Subcutaneous adipose tissue (tissue), 4 donors: ENCODE measurements around the gene GRK3. TPM values are rescaled to one million over a fixed set of nuclear protein-coding genes. Genes with fewer than 3 reads are reported as not detected.

Source experiments
- CTCF ChIP-seq: fragments of 450-650 bp; IDR thresholded peaks from one replicate; pipeline ENCODE4 v1.5.1; 2016; ENCODE audit warnings: low read depth, mild to moderate bottlenecking, control low read depth, antibody characterized with exemption, moderate library complexity
- total RNA-seq, 4 donors: library from RNA; depleted of rRNA; stranded (reverse); fragments of >200 nt; gene quantifications; one replicate each; pipeline ENCODE4 v1.1.0, GENCODE V29; 2016

The GRK3 gene
- 10 to 100 TPM; 33.3 to 46.9 (median 41.2) TPM for total RNA-seq

- no peak for TF ChIP-seq CTCF
These were observed at the start of gene GRK3 for GRCh38 chr22:25564320-25564978. Gene GRK3 (plus strand): TSS chr22:25564675. CDS start chr22:25565041, 366 bp downstream.

- no peak for TF ChIP-seq CTCF
These were observed 46.3 kb upstream of the GRK3 start for GRCh38 chr22:25518000-25518663.

GRCh38 chr22:25525376-25525775, 39.1 kb upstream of the GRK3 start:
- TF ChIP-seq CTCF, result no peak

- no peak for TF ChIP-seq CTCF
These were observed 29.8 kb upstream of the GRK3 start for GRCh38 chr22:25534724-25535123.

GRCh38 chr22:25536589-25536988, 27.9 kb upstream of the GRK3 start:
- no peak for TF ChIP-seq CTCF

GRCh38 chr22:25540166-25540907, 24.1 kb upstream of the GRK3 start:
- TF ChIP-seq CTCF, result no peak
